ENCODE results near the gene CENPU.
A peak's percentile ranks its signal among the peaks of the same experiment; 100 is the strongest.
"Not testable (repeated sequence)": the region's sequence is repeated elsewhere in the genome, so short reads cannot be mapped to it uniquely, and the experiment has no call there.

The CENPU gene

GRCh38 chr4:184733654-184734524 lies at the start of gene CENPU:
Gene CENPU, minus strand, starts transcription at chr4:184734096. Its CDS starts 34 bp downstream, at chr4:184734062.
- DNase-seq (ENCODE audit: low read depth): peak; percentile 98

GRCh38 chr4:184782731-184783373 lies 49.0 kb upstream of the CENPU start:
- DNase-seq (ENCODE audit: low read depth): no peak

GRCh38 chr4:184779160-184779559 lies 45.3 kb upstream of the CENPU start:
- DNase-seq (ENCODE audit: low read depth): not testable (repeated sequence)

DNA sequence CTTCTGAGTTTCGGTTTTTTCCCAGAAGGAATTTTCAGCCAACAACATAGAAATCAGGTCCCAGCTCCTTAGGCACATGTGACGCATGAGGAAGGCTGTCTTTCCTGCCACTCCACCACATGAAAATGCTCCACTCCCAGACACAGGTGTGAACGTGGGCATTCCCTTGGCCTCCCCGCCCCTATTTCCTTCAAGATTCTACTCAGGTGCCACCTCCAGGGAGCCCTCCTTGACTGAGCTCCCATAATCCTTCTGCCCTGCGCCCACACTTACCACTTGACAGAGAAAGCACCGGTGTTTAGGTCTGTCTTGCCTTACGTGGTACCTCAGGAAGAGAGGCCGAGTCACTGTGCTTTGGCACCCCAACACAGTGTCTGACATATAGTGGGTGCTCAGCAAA lies 44.4 kb upstream of the CENPU start:
- no peak for DNase-seq (ENCODE audit: low read depth)

DNA sequence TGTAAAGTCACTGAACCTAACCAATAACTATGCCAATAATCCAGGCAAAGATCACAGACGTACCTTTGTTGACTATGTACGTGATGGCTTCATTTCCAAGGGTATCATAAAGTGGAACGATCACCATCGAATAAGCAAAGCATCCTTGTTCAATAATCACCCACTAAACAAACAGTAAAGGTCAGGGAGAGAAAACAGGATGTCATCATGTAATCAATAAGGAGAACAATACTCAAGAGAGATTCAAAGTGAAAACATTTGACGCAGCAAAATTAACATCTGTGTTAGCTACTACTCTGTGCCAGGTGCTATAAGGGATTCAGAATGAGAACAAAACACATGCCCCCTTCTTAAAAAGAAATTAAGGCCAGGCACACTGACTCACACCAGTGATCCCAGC lies 42.9 kb upstream of the CENPU start:
- no peak for DNase-seq (ENCODE audit: low read depth)

- no peak for DNase-seq (ENCODE audit: low read depth)
Observed at GRCh38 chr4:184775854-184776555, 42.1 kb upstream of the CENPU start.

- no peak for DNase-seq (ENCODE audit: low read depth)
Observed at GRCh38 chr4:184774152-184774551, 40.3 kb upstream of the CENPU start.

GRCh38 chr4:184771416-184771815 lies 37.5 kb upstream of the CENPU start:
- DNase-seq (ENCODE audit: low read depth): no peak

GRCh38 chr4:184769141-184769765 lies 35.4 kb upstream of the CENPU start:
- no peak for DNase-seq (ENCODE audit: low read depth)

- peak; percentile 7 for DNase-seq (ENCODE audit: low read depth)
Observed at GRCh38 chr4:184768296-184768695, 34.4 kb upstream of the CENPU start.

GRCh38 chr4:184766446-184766845 lies 32.5 kb upstream of the CENPU start:
- no peak for DNase-seq (ENCODE audit: low read depth)

- DNase-seq (ENCODE audit: low read depth): no peak
Observed at GRCh38 chr4:184765473-184766340, 31.8 kb upstream of the CENPU start.

DNA sequence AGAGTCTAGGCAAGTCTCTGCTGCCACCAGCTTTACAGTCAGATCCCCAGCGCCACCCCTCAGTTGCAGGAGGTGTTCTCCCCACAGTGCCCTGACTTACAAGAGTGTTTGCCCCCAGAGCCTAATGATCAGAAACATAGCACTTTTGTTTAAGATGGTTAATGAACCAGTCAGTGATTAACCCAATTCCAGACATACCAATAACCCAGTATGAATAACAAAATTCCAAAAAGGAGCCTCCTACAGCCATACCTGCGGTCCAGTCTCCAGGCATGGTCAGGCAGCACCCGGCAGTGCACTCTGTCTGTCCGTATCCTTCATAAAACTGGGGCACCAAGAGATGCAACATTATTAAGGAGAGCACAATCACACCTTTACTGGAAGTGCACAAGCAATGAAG lies 30.7 kb upstream of the CENPU start:
- DNase-seq (ENCODE audit: low read depth): no peak

GRCh38 chr4:184763150-184763780 lies 29.4 kb upstream of the CENPU start:
- DNase-seq (ENCODE audit: low read depth): peak; percentile 76

- no peak for DNase-seq (ENCODE audit: low read depth)
Observed at GRCh38 chr4:184762100-184762499, 28.2 kb upstream of the CENPU start.

DNA sequence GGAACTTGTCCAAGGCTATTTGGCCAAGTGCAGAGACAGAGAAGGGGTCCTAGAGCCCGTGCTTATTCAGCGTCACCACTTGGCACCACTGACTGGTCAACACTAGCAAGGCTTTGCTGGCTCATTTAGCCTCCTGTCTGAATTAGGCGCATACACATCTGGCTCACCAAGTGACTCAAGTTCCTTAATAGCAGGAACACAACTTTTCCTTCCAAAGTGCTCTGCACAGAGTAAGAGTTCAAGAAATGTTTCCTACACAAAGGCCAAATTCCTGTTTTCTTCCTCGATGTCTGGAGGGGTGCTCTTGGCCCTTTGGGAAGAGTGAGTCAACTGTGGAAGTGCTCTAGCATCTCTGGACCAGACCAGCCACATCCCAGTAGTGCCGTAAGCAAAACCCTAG lies 26.8 kb upstream of the CENPU start:
- no peak for DNase-seq (ENCODE audit: low read depth)

DNA sequence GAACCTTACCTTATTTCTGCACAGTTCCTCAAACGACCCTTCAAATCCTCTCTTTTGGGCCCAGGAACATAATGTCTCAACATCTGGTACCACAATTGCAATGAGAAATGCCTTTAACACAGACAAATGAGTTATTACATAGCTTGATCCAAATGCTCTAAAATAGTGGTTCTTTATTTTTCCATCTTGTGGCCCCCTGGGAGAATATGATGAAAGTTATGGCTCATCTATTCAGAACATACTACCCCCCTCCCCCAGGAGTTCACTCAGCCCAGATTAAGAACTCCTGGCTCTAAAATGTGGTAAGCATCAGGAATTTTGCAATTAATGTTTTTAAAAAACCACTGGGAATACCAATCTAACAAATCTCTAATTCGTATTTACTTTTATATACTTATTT lies 23.9 kb upstream of the CENPU start:
- DNase-seq (ENCODE audit: low read depth): peak; percentile 93

DNA sequence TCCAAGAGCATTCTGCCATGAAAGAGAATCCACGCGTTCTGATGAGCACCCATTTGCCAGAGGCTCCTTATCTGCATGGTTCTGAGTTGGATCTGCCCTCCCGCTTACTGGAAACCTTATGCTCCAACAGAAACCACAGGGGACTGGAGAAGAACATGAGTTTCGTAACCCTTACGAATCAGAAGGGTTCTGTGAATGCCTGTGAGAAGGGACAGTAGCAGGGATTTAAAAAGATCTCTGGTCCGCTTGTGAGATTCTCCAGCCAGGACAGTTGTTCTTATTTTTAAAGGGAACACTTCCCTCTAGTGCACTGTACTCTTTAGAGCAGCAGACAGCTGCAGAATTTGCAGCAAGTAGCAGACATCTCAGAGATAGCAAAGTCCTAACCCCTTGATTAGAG lies 22.5 kb upstream of the CENPU start:
- DNase-seq (ENCODE audit: low read depth): peak; percentile 88

DNA sequence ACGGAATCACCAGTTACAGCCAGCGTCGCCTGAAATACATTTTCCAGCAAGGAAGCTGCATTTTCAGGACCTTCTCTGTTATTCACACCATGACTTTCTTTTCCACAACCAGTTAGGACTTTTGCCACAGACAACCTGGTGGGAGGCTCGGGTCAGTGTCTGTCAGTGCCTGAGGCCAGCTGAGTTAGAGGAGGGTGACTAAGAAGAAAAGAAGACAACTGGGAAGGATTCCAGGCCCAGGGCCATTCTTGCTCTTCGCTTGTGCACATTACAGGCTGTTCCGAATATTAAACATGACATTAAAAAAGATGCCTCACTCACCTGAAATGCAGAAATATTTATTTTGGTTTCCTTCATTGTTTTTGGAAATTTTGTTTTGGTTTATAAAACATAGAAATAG lies 21.4 kb upstream of the CENPU start:
- peak; percentile 45 for DNase-seq (ENCODE audit: low read depth)

DNA sequence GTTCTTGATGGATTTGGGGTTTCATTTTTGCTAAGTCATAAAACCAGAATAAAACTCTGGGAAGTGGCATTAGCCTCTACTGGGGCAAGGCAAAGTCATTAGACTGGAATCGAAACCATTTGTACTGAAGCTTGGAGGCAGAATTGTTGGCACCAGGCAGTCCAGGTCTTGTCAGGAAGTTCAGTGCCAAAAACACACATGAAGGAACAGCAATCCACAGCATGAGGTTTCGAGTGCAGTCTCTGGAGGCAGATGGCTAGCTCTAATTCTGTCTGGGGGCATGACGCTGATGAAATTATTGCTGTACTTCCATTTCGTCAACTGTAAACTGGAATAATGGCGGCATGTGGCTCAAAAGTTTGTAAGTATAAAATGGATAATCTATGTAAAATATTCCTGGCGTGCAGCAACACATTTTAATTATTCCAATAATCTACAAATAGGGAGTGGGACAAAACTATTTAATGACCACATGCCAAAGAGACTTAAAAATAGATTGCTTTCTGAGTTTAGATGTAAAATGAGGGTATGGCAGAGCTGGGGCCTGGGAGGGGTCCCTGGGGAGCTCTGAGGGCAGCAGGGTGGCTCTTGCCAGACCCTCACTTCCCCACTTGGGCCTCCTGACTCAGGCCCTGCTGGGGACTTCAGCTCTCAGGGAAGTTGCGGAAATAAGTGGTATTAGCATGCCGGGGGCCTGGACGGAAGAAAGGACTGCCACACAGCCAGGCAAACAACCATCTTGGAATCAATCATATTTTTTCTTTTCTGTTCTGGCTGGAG lies 18.8 kb upstream of the CENPU start:
- no peak for DNase-seq (ENCODE audit: low read depth)

Measured in fibroblast of gingiva (primary cell).